HG03442 (cell line): ENCODE measurements around the gene BARHL2.

Experiments
- ATAC-seq: cut with Tn5 transposase; IDR thresholded peaks from one replicate; pipeline ENCODE4 v1.9.1; 2021; ENCODE audit warnings: mild to moderate bottlenecking, moderate library complexity; ENCODE audit not compliant: unreplicated experiment

The BARHL2 gene

DNA sequence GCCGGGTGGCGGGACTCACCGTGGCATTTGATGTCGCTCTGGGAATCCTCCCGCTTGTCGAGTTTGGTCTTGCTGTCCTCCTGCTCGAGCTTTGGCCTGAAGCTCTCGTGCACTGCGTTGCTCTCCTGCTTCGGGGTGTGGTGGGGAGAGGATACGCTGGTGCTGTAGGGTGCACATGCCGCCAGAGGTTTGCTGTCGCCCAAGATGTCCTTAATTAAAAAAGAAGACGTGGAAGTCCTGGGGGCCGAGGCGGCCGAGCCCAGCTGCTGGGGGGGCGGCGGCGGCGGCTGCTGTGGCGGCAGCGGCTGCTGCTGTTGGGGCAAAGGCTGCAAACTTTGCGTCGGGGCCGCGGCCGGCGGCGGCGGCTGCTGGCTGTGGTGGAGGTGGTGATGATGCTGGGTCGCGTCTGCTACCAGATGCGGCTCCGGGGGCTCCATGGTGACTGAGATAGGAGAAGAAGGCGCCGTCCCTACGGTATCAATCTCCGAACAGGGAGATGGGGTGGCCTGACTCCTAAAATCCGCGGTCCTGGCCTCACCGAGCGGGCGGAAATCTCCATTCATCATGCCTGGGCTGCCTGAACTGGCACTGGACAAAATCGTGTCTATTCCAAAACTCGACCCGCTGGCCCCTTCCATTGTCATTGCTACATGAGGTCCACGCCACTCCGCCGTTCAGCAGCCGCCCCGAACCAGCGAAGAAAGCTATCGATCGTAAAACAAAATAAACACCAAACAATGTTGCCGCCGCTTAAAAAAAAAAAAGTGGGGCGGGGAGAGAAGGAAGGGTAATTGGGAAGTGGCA, at the start of gene BARHL2:
Gene BARHL2, minus strand, starts transcription at position 751 of the 804 bp plus-strand sequence. Its CDS starts 107 bp downstream, at position 644.
- ATAC-seq = no peak

- ATAC-seq = no peak
Measured at GRCh38 chr1:90763930-90764329, 46.8 kb upstream of the BARHL2 start.

GRCh38 chr1:90763506-90763905, 46.4 kb upstream of the BARHL2 start:
- no peak for ATAC-seq

DNA sequence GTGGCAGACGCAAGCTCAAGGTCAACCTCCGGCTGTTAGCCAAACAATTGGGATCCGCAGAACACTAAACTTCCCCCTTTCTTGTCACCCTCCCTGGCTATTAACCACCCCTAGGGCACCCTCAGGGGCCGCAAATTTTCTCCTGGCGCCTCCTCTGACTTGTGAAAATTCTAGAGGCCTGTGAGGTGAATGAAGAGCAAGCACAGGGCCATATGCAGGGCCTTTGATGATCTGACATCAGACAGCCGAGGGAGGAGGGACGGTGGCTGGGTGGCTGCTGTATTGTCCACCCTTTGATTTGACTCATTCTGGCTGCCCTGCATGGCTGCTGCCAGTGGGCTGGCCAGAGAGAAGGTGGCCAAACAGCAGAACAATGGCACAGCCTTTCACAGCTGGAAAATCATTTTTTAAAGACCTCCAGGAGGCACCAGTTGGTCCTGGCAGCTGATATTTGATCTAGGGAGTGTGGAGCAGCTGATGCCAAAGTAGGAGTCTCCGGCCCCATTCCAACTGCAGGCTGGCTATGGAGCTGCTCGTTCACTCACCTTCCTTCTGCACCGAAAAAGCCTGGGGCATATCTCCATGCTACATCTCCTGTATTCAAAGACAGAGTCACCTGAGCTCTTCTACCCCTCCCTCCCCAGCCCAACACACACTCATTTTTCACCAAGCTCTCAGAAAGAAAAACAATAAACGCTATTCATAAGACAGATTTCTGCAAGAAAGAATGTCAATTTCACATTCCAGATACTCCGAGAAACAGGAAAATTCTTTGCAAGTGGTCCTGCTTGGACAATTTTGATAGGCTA, 44.9 kb upstream of the BARHL2 start:
- no peak for ATAC-seq

DNA sequence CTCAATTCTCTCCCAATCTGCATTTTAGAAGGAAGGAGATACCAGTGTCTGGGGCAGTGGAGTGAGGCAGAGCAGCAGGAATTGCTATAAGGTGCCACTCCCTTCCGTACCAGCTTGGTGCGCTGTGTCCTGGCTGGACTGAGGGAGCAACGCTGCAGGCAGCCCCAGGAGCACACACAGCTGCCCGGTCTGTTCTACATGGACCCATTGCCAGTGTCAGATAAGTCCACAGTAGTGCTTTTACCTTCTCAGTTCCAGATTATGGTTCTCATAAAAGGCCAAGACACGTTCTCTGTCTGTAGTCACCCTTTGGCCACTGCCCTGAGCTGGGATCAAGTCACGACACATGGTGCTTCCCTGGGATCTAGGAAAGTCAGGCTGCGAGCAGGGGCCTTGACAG, 44.1 kb upstream of the BARHL2 start:
- no peak for ATAC-seq

DNA sequence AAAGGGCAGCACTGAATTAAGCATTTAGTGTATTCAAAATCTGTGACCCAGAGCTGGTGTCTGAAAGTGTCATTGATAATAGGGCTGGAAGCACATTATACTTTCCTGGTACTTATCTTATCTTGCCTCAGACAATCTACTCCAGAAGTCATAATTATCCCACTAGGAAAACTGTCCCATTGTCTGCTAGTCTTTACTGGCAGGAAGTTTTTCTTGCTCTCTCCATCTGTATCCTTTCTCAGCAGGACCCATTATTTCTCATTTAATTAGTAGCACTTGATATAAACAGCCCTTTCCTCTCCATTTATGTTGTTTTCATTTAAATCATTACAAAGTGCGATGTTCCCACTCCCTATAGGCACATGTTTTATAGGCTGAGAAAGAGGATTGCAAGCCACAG, 36.5 kb upstream of the BARHL2 start:
- no peak for ATAC-seq

- no peak for ATAC-seq
Measured at GRCh38 chr1:90748668-90749067, 31.6 kb upstream of the BARHL2 start.

DNA sequence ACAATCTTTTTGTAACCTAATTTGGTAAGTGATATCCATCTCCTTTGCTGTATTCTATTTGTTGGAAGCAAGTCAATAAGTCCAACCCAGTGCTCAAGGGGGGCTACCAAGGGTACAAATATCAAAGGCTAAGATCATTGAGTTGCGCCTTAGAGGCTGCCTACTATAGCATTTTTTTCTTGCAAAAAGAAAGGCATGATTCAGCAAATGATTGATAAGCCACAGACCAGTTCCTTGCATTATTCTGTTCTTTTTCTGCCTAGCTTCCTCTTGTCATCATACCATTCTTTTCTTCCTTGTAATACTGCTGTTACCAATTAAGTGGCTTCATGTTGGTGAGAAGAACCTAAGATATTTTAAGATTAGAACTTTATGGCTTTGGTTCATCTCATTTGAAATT, 29.8 kb upstream of the BARHL2 start:
- no peak for ATAC-seq

DNA sequence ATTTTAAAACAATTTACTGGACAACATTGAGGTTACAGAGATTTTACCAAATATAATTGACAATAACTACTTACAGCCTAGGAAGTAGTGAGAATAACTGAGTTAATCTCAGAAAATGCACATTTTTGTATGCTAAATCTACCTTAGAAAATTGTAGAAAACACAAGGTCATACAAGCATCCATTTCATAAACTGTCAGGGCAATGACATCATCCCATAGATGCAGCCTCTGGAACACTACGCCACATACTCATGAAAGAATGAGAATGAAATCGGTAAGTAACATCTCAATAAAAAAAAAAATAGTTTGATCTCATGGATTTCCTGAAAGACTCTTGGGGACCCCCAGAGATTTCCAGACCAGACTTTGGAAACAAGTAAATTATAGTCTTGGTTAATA, 28.9 kb upstream of the BARHL2 start:
- no peak for ATAC-seq

- no peak for ATAC-seq
Measured at GRCh38 chr1:90732136-90732535, 15.0 kb upstream of the BARHL2 start.

GRCh38 chr1:90731382-90732050, 14.4 kb upstream of the BARHL2 start:
- ATAC-seq = no peak

GRCh38 chr1:90730243-90731022, 13.3 kb upstream of the BARHL2 start:
- ATAC-seq = no peak

GRCh38 chr1:90729504-90730242, 12.6 kb upstream of the BARHL2 start:
- no peak for ATAC-seq

- ATAC-seq = no peak
Measured at GRCh38 chr1:90728502-90729287, 11.6 kb upstream of the BARHL2 start.

GRCh38 chr1:90727917-90728501, 10.9 kb upstream of the BARHL2 start:
- ATAC-seq = no peak

GRCh38 chr1:90726986-90727480, 9.9 kb upstream of the BARHL2 start:
- no peak for ATAC-seq

DNA sequence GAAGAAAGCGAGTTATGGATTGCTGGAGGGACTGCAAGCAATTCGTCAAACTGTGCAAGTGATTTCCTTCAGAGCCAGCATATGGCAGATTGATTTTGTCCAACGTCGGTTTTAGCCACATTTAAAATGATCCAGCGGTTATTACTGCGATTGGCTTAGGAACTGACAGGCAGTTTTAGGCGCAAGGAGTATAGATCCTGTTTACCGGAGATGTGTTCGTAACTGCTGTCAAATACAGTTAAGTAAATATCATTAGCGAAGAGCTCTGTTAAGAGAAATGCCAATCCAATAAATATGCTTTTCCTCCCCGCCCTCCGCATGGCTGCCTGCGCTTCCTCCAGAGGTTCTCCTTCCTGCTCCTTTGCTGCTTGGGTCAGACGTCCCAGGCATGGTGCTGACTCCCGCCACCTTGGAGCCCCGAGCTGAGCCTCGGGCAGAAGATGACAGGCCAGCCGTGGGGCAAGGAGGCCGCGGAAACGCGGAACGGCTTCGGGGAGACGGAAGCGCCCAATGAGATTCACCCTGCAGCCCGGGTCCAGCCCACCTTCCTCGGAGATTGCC, 9.4 kb upstream of the BARHL2 start:
- no peak for ATAC-seq

DNA sequence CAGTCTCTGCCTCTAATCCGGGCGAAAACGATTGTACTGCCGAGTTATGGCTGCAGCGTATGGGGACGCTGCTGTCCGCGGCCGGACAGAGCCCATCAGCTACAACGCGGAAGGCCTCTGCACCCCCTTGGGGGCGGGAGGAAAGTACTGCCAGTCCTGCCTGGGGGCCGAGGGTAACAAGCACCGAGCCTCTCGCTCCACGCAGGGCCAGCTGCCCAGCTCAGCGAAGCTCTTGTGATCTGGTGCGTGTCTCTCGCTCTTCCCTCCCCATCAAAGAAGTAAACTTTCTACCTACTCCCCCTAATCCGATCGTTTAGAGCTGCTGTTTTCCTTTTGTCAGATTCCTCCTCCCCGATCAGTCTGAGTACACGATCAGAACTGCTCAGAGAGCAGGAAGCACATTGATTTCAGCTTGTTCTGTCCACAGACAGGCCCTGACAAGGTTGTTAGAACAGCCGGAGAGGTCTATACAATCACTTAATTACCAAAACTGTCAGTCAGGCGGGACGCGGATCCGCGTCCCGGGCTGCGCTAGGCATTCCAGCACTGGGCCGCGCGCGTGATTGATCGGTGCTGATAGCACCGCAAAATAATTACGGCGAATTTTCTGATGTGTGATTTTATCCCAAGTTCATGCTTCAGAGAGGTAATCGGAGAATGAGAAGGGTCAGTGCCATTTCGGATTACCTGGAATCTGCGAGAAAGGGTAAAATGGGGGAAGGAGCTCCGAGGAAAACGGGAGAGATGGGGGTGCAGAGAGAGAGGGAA, 8.7 kb upstream of the BARHL2 start:
- ATAC-seq = no peak
